Vagina (tissue), 2 donors: ENCODE measurements around the gene TSPEAR.

Source experiments
- POLR2A ChIP-seq, 2 donors: fragments of 450-650 bp; IDR thresholded peaks; one replicate each; pipeline ENCODE4 v1.6.1; 2017; ENCODE audit warnings: antibody characterized with exemption in 2 of 2, mild to moderate bottlenecking in 2 of 2, moderate library complexity in 2 of 2
- POLR2AphosphoS5 ChIP-seq, 2 donors: sonication (generic); formaldehyde crosslinking; IDR thresholded peaks; one replicate each; pipeline ENCODE4 v1.9.0; 2017; ENCODE audit warnings: antibody characterized with exemption in 2 of 2, mild to moderate bottlenecking in 2 of 2, low read depth in 1 of 2; ENCODE audit not compliant: insufficient read depth in 1 of 2
- TF ChIP-seq, protein P1 (sequence below), 3 experiments: fragments of 450-650 bp in 2 of 3; fragments of 200-600 bp in 1 of 3; sonication (generic) in 1 of 3; IDR thresholded peaks; one replicate each; pipeline ENCODE4 v1.5.1; 2017 to 2019; ENCODE audit warnings: antibody characterized with exemption in 3 of 3, mild to moderate bottlenecking in 2 of 3, moderate library complexity in 2 of 3

GRCh38 chr21:44730951-44731579 is 19.7 kb upstream of the TSPEAR start:
- TF ChIP-seq, protein P1, sequence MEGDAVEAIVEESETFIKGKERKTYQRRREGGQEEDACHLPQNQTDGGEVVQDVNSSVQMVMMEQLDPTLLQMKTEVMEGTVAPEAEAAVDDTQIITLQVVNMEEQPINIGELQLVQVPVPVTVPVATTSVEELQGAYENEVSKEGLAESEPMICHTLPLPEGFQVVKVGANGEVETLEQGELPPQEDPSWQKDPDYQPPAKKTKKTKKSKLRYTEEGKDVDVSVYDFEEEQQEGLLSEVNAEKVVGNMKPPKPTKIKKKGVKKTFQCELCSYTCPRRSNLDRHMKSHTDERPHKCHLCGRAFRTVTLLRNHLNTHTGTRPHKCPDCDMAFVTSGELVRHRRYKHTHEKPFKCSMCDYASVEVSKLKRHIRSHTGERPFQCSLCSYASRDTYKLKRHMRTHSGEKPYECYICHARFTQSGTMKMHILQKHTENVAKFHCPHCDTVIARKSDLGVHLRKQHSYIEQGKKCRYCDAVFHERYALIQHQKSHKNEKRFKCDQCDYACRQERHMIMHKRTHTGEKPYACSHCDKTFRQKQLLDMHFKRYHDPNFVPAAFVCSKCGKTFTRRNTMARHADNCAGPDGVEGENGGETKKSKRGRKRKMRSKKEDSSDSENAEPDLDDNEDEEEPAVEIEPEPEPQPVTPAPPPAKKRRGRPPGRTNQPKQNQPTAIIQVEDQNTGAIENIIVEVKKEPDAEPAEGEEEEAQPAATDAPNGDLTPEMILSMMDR (IDR thresholded peaks at IDR 0.05): no peak
- no peak for TF ChIP-seq POLR2AphosphoS5 (IDR thresholded peaks at IDR 0.05; ENCODE audit: insufficient read depth in 1 of 2, low read depth in 1 of 2)
- TF ChIP-seq POLR2A (IDR thresholded peaks at IDR 0.05): no peak
